ENCODE results near the gene KAZN. TPM values are rescaled to one million over a fixed set of nuclear protein-coding genes. Genes with fewer than 3 reads are reported as not detected.
"Not testable (repeated sequence)": the region's sequence is repeated elsewhere in the genome, so short reads cannot be mapped to it uniquely, and the experiment has no call there.

KAZN gene
- total RNA-seq, 1 donor from 2014 or later: 4.3 TPM

- DNase-seq (ENCODE audit: missing footprints): no peak
- intact Hi-C loops (cut with DNase I): no loop called here
- no peak for ATAC-seq
These were observed 517.3 kb downstream of the KAZN start for GRCh38 chr1:15115542-15116330.

GRCh38 chr1:15116966-15117365, 518.5 kb downstream of the KAZN start:
- intact Hi-C loops (cut with DNase I): no loop called here
- DNase-seq (ENCODE audit: missing footprints) (no peak), ATAC-seq (no peak)

GRCh38 chr1:15117671-15118325, 519.3 kb downstream of the KAZN start:
- intact Hi-C loops (cut with DNase I): no loop called here
- DNase-seq (ENCODE audit: missing footprints): no peak
- no peak for ATAC-seq

- ATAC-seq: no peak
- DNase-seq (ENCODE audit: missing footprints): no peak
- intact Hi-C loops (cut with DNase I): no loop called here
These were observed 520.1 kb downstream of the KAZN start for GRCh38 chr1:15118579-15118978.

GRCh38 chr1:15120251-15120945, 521.9 kb downstream of the KAZN start:
- DNase-seq (ENCODE audit: missing footprints) (no peak), ATAC-seq (no peak)
- intact Hi-C loops (cut with DNase I): no loop called here

- DNase-seq (ENCODE audit: missing footprints) (no peak), ATAC-seq (no peak)
- intact Hi-C loops (cut with DNase I): no loop called here
These were observed 523.8 kb downstream of the KAZN start for GRCh38 chr1:15122331-15122730.

GRCh38 chr1:15123270-15123669, 524.8 kb downstream of the KAZN start:
- ATAC-seq (no peak), DNase-seq (ENCODE audit: missing footprints) (no peak)
- intact Hi-C loops (cut with DNase I): no loop called here

- ATAC-seq (no peak), DNase-seq (ENCODE audit: missing footprints) (no peak)
- intact Hi-C loops (cut with DNase I): no loop called here
These were observed 525.4 kb downstream of the KAZN start for GRCh38 chr1:15123925-15124324.

GRCh38 chr1:15124362-15125100, 526.0 kb downstream of the KAZN start:
- intact Hi-C loops (cut with DNase I): no loop called here
- DNase-seq (ENCODE audit: missing footprints) (no peak), ATAC-seq (no peak)

GRCh38 chr1:15125101-15125745, 526.7 kb downstream of the KAZN start:
- intact Hi-C loops (cut with DNase I): no loop called here
- DNase-seq (ENCODE audit: missing footprints): no peak

GRCh38 chr1:15128077-15128476, 529.6 kb downstream of the KAZN start:
- intact Hi-C loops (cut with DNase I): loop anchor here (1.0 to 2.0 kb wide), 3 partner anchors 25 to 175 kb away; partner anchors contain the start of gene TMEM51

More at GRCh38 chr1:15125101-15125745, 526.7 kb downstream of the KAZN start:
- ATAC-seq: no peak

GRCh38 chr1:15128520-15129313, 530.2 kb downstream of the KAZN start:
- intact Hi-C loops (cut with DNase I): loop anchor here (1.0 to 2.0 kb wide), 3 partner anchors 24 to 175 kb away; partner anchors contain the start of gene TMEM51
- DNase-seq (ENCODE audit: missing footprints) (peak; percentile 82), ATAC-seq (peak; percentile 84)

More at GRCh38 chr1:15128077-15128476, 529.6 kb downstream of the KAZN start:
- DNase-seq (ENCODE audit: missing footprints) (no peak), ATAC-seq (no peak)

GRCh38 chr1:15129944-15130343, 531.5 kb downstream of the KAZN start:
- intact Hi-C loops (cut with DNase I): loop anchor here (2.0 kb wide), 2 partner anchors 23 to 143 kb away; partner anchors contain the start of gene TMEM51
- DNase-seq (ENCODE audit: missing footprints) (no peak), ATAC-seq (no peak)

GRCh38 chr1:15130607-15131006, 532.1 kb downstream of the KAZN start:
- DNase-seq (ENCODE audit: missing footprints) (no peak), ATAC-seq (no peak)
- intact Hi-C loops (cut with DNase I): no loop called here

- ATAC-seq (no peak), DNase-seq (ENCODE audit: missing footprints) (no peak)
- intact Hi-C loops (cut with DNase I): no loop called here
These were observed 534.5 kb downstream of the KAZN start for GRCh38 chr1:15132965-15133364.

- DNase-seq (ENCODE audit: missing footprints) (no peak), ATAC-seq (no peak)
- intact Hi-C loops (cut with DNase I): no loop called here
These were observed 535.8 kb downstream of the KAZN start for GRCh38 chr1:15134285-15134684.

- DNase-seq (ENCODE audit: missing footprints); ATAC-seq; intact Hi-C loops (cut with DNase I): not testable (repeated sequence)
These were observed 537.1 kb downstream of the KAZN start for GRCh38 chr1:15135604-15136003.

GRCh38 chr1:15137809-15138208, 539.3 kb downstream of the KAZN start:
- no peak for DNase-seq (ENCODE audit: missing footprints)
- intact Hi-C loops (cut with DNase I): no loop called here
- no peak for ATAC-seq
